GM18873 (cell line): ENCODE results near the gene NDUFA8.

Experiments used
- ATAC-seq: cut with Tn5 transposase; IDR thresholded peaks from one replicate; pipeline ENCODE4 v1.9.1; 2021; ENCODE audit warnings: mild to moderate bottlenecking, moderate library complexity, moderate number of reproducible peaks; ENCODE audit not compliant: unreplicated experiment, low FRiP score

Gene NDUFA8

DNA sequence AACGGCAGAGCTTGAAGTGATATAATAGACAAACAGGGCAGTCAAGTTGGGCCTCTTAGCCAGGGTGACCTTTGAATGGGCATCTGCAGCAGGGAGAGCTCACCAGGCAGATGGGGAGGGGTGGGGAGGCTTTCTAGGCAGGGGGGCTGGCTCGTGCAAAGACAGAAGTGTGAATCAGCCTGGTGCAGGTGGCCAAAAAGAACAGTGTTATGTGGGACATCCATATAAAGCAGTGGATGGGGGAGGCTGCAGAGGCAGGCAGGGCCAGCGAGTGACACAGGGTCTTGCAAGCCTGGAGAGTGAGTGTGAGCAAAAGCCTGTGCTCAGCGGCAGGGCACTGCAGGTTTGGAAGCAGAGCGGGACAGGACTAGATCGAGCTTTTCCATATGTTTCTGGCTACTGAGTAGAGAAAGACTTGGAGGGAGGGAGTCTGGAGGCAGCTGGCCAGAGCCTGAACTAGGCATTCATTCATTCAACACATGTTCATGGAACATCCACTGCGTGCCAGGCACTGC, 52.2 kb downstream of the NDUFA8 start:
- ATAC-seq = no peak

GRCh38 chr9:122106576-122106975, 53.0 kb downstream of the NDUFA8 start:
- no peak for ATAC-seq

GRCh38 chr9:122103985-122104384, 55.6 kb downstream of the NDUFA8 start:
- no peak for ATAC-seq

- no peak for ATAC-seq
Observed at GRCh38 chr9:122102156-122102555, 57.4 kb downstream of the NDUFA8 start.

- no peak for ATAC-seq
Observed at GRCh38 chr9:122100756-122101155, 58.8 kb downstream of the NDUFA8 start.

DNA sequence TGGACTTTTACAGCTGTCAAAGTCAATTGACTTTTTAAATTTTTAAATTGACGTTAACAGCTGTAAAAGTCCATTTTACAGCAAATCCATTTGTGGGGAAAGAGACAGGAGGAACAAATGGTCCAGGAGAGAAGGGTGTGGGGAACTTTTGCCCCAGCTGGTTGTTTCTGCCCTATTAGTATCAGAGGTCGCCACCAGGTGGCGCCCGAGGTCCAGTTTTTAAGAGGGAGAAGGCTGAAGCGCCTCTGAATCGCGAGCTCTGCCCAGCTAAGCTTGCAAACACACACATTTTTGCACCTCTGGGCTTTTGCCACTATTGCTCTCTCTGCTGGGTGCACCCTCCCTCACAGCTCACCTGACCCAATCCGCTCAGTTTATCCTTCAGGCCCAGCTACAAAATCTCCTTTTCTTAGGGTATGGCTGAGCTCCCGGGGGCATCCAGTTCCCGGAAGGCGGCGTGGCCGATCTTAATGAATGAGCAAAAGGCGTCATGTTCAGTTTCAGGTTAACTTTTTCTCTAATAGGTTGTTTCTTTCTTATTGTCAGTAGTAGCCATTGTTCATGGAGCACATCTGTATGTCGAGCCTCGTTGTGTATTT, 60.2 kb downstream of the NDUFA8 start:
- no peak for ATAC-seq

DNA sequence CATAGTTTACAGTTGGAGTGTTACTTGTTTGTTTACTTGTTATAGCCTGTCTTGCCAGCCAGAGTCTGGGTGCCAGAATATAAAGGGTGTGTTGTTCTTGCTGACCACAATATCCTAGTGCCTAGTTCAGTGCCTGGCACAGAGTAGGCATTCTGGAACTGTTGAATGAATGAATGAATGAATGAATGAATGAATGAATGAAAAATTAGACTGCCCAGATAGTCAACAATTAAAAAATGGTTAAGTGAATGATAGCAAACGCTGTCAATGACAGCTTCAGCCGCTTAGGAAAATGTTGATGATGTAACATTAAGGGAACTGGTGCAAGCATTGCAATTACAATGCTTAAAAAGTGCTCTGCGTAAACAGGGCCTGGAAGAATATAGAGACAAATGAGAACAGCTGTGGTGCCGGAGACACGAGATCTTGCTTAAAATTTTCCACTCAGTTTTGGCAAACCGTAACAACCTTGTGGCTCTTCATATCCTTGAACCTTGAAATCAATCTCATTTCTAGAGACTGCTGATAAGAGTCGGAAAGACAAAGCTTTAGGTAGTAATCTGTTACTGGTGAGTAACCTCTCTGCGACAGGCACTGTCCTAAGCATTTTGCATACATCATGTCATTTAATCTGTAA, 61.8 kb downstream of the NDUFA8 start:
- ATAC-seq = no peak

- no peak for ATAC-seq
Observed at GRCh38 chr9:122096620-122097415, 62.8 kb downstream of the NDUFA8 start.

GRCh38 chr9:122095010-122095767, 64.4 kb downstream of the NDUFA8 start:
- no peak for ATAC-seq
